ENCODE results near the gene RFWD3. TPM values are rescaled to one million over a fixed set of nuclear protein-coding genes. Genes with fewer than 3 reads are reported as not detected.

Gene RFWD3
- total and polyA plus RNA-seq, 2 of the 8 experiments (the other 6 are each of a cell fraction or from before 2014, with no cell fraction given) = 67.1 to 114 TPM

DNA sequence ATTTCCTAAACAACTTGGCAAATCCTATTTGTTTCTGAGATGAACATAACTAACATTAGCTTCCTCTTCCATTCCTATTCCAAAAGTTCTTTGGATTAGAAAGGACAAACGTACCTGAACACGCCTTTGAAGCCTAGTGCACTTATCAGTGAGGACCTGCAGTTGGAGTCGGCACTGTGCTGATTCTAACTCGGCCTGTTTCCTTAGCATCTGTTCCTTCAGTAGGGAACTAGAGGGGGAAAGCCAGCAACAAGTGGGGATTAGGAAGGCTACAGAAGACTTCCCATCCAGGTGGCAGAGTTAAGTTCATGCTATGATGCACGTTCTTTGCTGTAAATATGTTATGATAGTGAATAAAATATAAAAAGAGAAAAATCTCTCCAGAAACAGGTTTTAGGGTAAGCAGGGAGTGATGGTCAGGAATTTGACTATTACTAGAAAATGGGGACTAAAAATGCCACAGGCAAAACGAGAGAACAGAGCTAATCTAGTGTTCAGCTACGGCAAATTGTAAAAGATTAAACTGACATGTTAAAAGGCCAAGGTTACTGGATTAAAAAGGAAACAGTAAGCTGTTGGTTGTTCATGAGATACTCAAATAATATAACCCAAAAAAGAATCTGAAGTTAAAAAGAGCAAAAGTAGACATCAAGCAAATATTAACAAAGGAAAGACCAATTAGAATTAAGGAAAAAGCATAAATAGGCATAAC, 28.8 kb downstream of the RFWD3 start (continued):
- TF ChIP-seq NANOG (IDR thresholded peaks at IDR 0.05; ENCODE audit: insufficient read depth, low read depth, low read length, poor library complexity, severe bottlenecking) = no peak
- no peak for TF ChIP-seq PHF8 (conservative IDR thresholded peaks at IDR 0.05; ENCODE audit: low read depth, low read length)
- no peak for TF ChIP-seq BRCA1 (IDR thresholded peaks at IDR 0.05; ENCODE audit: low read depth, low read length)
- TF ChIP-seq HDAC6 (IDR thresholded peaks at IDR 0.05; ENCODE audit: low read depth, low read length) = no peak

Data from H1 (cell line).